GM23338 (cell line): ENCODE data around the gene RGSL1. TPM values are rescaled to one million over a fixed set of nuclear protein-coding genes. Genes with fewer than 3 reads are reported as not detected.

Experiments used
- ATAC-seq: fragments of 200-7000 bp; cut with Tn5 transposase; 3 replicates; pipeline ENCODE4 v1.9.1; 2020
- DNase-seq: peaks from one replicate; pipeline ENCODE4 v3.0.0-alpha.2; 2015; ENCODE audit warnings: low spot score
- H2AFZ ChIP-seq: fragments of 200-600 bp; sonication (generic); 2 replicates; pipeline ENCODE4 v1.8.0; 2016; ENCODE audit warnings: antibody characterized with exemption, mild to moderate bottlenecking, moderate library complexity
- H3F3A ChIP-seq: fragments of 200-600 bp; sonication (generic); replicated peaks from 2 replicates; pipeline ENCODE4 v1.8.0; 2017; ENCODE audit warnings: antibody characterized with exemption, mixed run types, low read depth
- H3K27ac ChIP-seq: fragments of 200-600 bp; sonication (generic); 2 replicates; pipeline ENCODE4 v1.6.1; 2016; ENCODE audit warnings: low read depth
- H3K27me3 ChIP-seq: fragments of 200-600 bp; sonication (generic); 2 replicates; pipeline ENCODE4 v1.8.0; 2016; ENCODE audit warnings: mild to moderate bottlenecking, mixed run types, moderate library complexity; ENCODE audit not compliant: insufficient read depth
- H3K36me3 ChIP-seq: fragments of 200-600 bp; sonication (generic); 2 replicates; pipeline ENCODE4 v1.8.0; 2016; ENCODE audit warnings: mild to moderate bottlenecking; ENCODE audit not compliant: insufficient read depth
- H3K4me1 ChIP-seq: fragments of 200-600 bp; sonication (generic); 2 replicates; pipeline ENCODE4 v1.8.0; 2016; ENCODE audit warnings: mild to moderate bottlenecking, moderate library complexity; ENCODE audit not compliant: insufficient read depth
- H3K4me2 ChIP-seq: fragments of 200-600 bp; sonication (generic); 2 replicates; pipeline ENCODE4 v1.7.1; 2017; ENCODE audit warnings: mixed run types
- H3K4me3 ChIP-seq: fragments of 200-600 bp; sonication (generic); 2 replicates; pipeline ENCODE4 v1.6.1; 2016; ENCODE audit warnings: mixed run types
- H3K79me2 ChIP-seq: fragments of 200-600 bp; sonication (generic); replicated peaks from 2 replicates; pipeline ENCODE4 v1.8.0; 2017; ENCODE audit warnings: mild to moderate bottlenecking; ENCODE audit not compliant: insufficient read depth
- H3K9me2 ChIP-seq: fragments of 200-600 bp; sonication (generic); 2 replicates; pipeline ENCODE4 v1.8.0; 2017; ENCODE audit not compliant: insufficient read depth
- H4K20me1 ChIP-seq: fragments of 200-600 bp; sonication (generic); replicated peaks from 2 replicates; pipeline ENCODE4 v1.8.0; 2017; ENCODE audit warnings: mild to moderate bottlenecking; ENCODE audit not compliant: insufficient read depth
- H3K27ac Mint-ChIP-seq: 2 replicates; pipeline ENCODE4 v1.8.0; 2020; ENCODE audit warnings: inconsistent platforms, mild to moderate bottlenecking, moderate library complexity, mixed read lengths
- H3K27me3 Mint-ChIP-seq: 3 replicates; pipeline ENCODE4 v1.8.0; 2022; ENCODE audit warnings: low read depth, mild to moderate bottlenecking, moderate library complexity, mixed read lengths, inconsistent platforms; ENCODE audit not compliant: insufficient read depth, poor library complexity
- H3K36me3 Mint-ChIP-seq: 3 replicates; pipeline ENCODE4 v1.8.0; 2021; ENCODE audit warnings: low read depth, mild to moderate bottlenecking, inconsistent platforms, moderate library complexity, mixed read lengths
- H3K4me1 Mint-ChIP-seq: 3 replicates; pipeline ENCODE4 v1.8.0; 2020; ENCODE audit warnings: mild to moderate bottlenecking, inconsistent platforms, mixed read lengths
- H3K4me3 Mint-ChIP-seq: 3 replicates; pipeline ENCODE4 v1.8.0; 2021; ENCODE audit warnings: moderate library complexity, mild to moderate bottlenecking, inconsistent platforms, mixed read lengths
- H3K9me3 Mint-ChIP-seq: 3 replicates; pipeline ENCODE4 v1.8.0; 2020; ENCODE audit warnings: moderate library complexity, mild to moderate bottlenecking, inconsistent platforms, mixed read lengths
- CTCF ChIP-seq, 2 experiments: fragments of 200-600 bp in 1 of 2; sonication (generic) in 1 of 2; conservative IDR thresholded peaks; 2 replicates each; pipeline versions ENCODE4 v1.5.1 to v1.6.1; 2016 to 2017; ENCODE audit warnings: antibody characterized with exemption in 2 of 2, low read depth in 2 of 2, mild to moderate bottlenecking in 2 of 2, moderate library complexity in 1 of 2
- JUNB ChIP-seq: IDR thresholded peaks from one replicate; pipeline ENCODE4 v1.6.1; 2016; ENCODE audit warnings: antibody characterized with exemption; ENCODE audit not compliant: unreplicated experiment
- NANOG ChIP-seq: IDR thresholded peaks from 2 replicates; pipeline ENCODE4 v1.6.1; 2016; ENCODE audit warnings: antibody characterized with exemption, borderline replicate concordance
- POLR2AphosphoS5 ChIP-seq: IDR thresholded peaks from 2 replicates; pipeline ENCODE4 v1.6.1; 2016; ENCODE audit warnings: antibody characterized with exemption, low read depth
- REST ChIP-seq: IDR thresholded peaks from one replicate; pipeline ENCODE4 v1.6.1; 2018; ENCODE audit warnings: antibody characterized with exemption; ENCODE audit not compliant: unreplicated experiment
- STAT1 ChIP-seq: IDR thresholded peaks from one replicate; pipeline ENCODE4 v1.6.1; 2016; ENCODE audit warnings: antibody characterized with exemption; ENCODE audit not compliant: unreplicated experiment
- ZNF114 ChIP-seq: fragments of 250-450 bp; sonication (Bioruptor Pico); IDR thresholded peaks from 2 replicates; pipeline ENCODE4 v1.5.0; 2020; ENCODE audit warnings: mild to moderate bottlenecking, moderate library complexity
- ZNF331 ChIP-seq: fragments of 250-450 bp; sonication (Bioruptor Pico); IDR thresholded peaks from 2 replicates; pipeline ENCODE4 v1.5.0; 2020; ENCODE audit warnings: low read depth, mild to moderate bottlenecking, moderate library complexity
- ZNF462 ChIP-seq: fragments of 250-450 bp; sonication (Bioruptor Pico); IDR thresholded peaks from 2 replicates; pipeline ENCODE4 v1.5.0; 2020; ENCODE audit warnings: mild to moderate bottlenecking, moderate library complexity
- polyA plus RNA-seq: library from polyadenylated mRNA; unstranded; fragments of >200 nt; fragmentation: Nextera tagmentation; extraction: Ambion mirVana; gene quantifications from 2 replicates; pipeline ENCODE4 v1.2.1, GENCODE V29; 2016
- total RNA-seq: library from RNA; depleted of rRNA; stranded (reverse); fragments of >200 nt; shearing (Covaris generic); gene quantifications from 2 replicates; pipeline ENCODE4 v1.2.3, GENCODE V29; 2014

RGSL1 gene
- total and polyA plus RNA-seq, 2 experiments from 2014 or later = not detected

GRCh38 chr1:182405578-182405977 lies 44.4 kb upstream of the RGSL1 start:
- Histone ChIP-seq H3F3A (no peaks in the 10 kb centered on the region), H3K9me2 (no peaks in the 10 kb centered on the region), H4K20me1 (no peaks in the 10 kb centered on the region), H3K4me3 (no peak overlapping the region), H3K27me3 (no peaks in the 10 kb centered on the region), H3K4me2 (no peak overlapping the region), H2AFZ (no peak overlapping the region), H3K36me3 (no peaks in the 10 kb centered on the region), H3K4me1 (no peaks in the 10 kb centered on the region), H3K79me2 (no peaks in the 10 kb centered on the region), H3K27ac (no peak overlapping the region)
- DNase-seq (no peak), ATAC-seq (no peak)
- Mint-ChIP-seq H3K9me3 (no peaks in the 10 kb centered on the region), H3K27me3 (peaks cover under 1% of the 10 kb centered on the region), H3K36me3 (no peaks in the 10 kb centered on the region), H3K27ac (no peak overlapping the region), H3K4me1 (peaks cover 6% of the 10 kb centered on the region; the same call in 2 of the 3 replicates), H3K4me3 (no peak overlapping the region)
- TF ChIP-seq ZNF331 (CRISPR knock-in tag) = no peak
- TF ChIP-seq JUNB = no peak
- no peak for TF ChIP-seq STAT1
- no peak for TF ChIP-seq POLR2AphosphoS5
- no peak for TF ChIP-seq REST
- TF ChIP-seq NANOG = no peak
- TF ChIP-seq ZNF114 (CRISPR knock-in tag) = no peak
- no peak for TF ChIP-seq CTCF (conservative IDR thresholded peaks at IDR 0.05; ENCODE audit: low read depth in 2 of 2)

GRCh38 chr1:182406012-182406411 lies 43.9 kb upstream of the RGSL1 start:
- Histone ChIP-seq H3K36me3 (no peaks in the 10 kb centered on the region), H3K4me2 (no peak overlapping the region), H3K4me3 (no peak overlapping the region), H3K27ac (no peak overlapping the region), H3K4me1 (no peaks in the 10 kb centered on the region), H3K27me3 (no peaks in the 10 kb centered on the region), H3K9me2 (no peaks in the 10 kb centered on the region), H2AFZ (no peak overlapping the region), H4K20me1 (no peaks in the 10 kb centered on the region), H3F3A (no peaks in the 10 kb centered on the region), H3K79me2 (no peaks in the 10 kb centered on the region)
- Mint-ChIP-seq H3K4me1 (peaks cover 6% of the 10 kb centered on the region; the same call in 2 of the 3 replicates), H3K36me3 (no peaks in the 10 kb centered on the region), H3K27ac (no peak overlapping the region), H3K9me3 (no peaks in the 10 kb centered on the region), H3K4me3 (no peak overlapping the region), H3K27me3 (no peaks in the 10 kb centered on the region)
- ATAC-seq = no peak
- DNase-seq = no peak
- no peak for TF ChIP-seq JUNB
- TF ChIP-seq ZNF462 (CRISPR knock-in tag) = no peak
